HCT116 (cell line): ENCODE measurements around the gene RERG. TPM values are rescaled to one million over a fixed set of nuclear protein-coding genes. Genes with fewer than 3 reads are reported as not detected.

Source experiments
- ATAC-seq: fragments of 200-7000 bp; cut with Tn5 transposase; 2 replicates; pipeline ENCODE4 v1.9.1; 2020; ENCODE audit warnings: mild to moderate bottlenecking, moderate library complexity
- BruUV-seq: library from RNA; stranded (reverse); fragments of 400-500 nt; replicated peaks from 2 replicates; lab custom pipeline; 2021; lab: Mats Ljungman, UMichigan
- CTCF ChIA-PET: fragments of 300-600 bp; sonication (Branson Sonifier 250); formaldehyde crosslinking; loops from one replicate; lab custom pipeline; 2021; ENCODE audit warnings: antibody characterized with exemption; lab: Charles Lee
- POLR2A ChIA-PET: fragments of 300-600, 350-600 bp; sonication (Branson Sonifier 250); formaldehyde crosslinking; loops from one replicate; lab custom pipeline; 2021; ENCODE audit warnings: antibody characterized with exemption; lab: Charles Lee
- RAD21 ChIA-PET, 2 experiments: fragments of 300-600 bp; sonication (Branson Sonifier 250); formaldehyde crosslinking; loops; one replicate each; lab custom pipeline; 2023; ENCODE audit warnings: low total read pairs in 2 of 2; ENCODE audit not compliant: uncharacterized antibody in 2 of 2, unreplicated experiment in 2 of 2, low non-redundant PET in 1 of 2; lab: Charles Lee
- DNase-seq: peaks from one replicate; pipeline ENCODE4 v3.0.0-alpha.2; 2010; ENCODE audit warnings: low read depth, low spot score
- H2AFZ ChIP-seq: fragments of 200-600 bp; shearing (Covaris generic), sonication (generic); 2 replicates; pipeline ENCODE4 v1.6.1; 2017; ENCODE audit warnings: low read depth, mixed run types, mixed read lengths, antibody characterized with exemption, low read length; ENCODE audit not compliant: poor library complexity, severe bottlenecking
- H3K27ac ChIP-seq: 2 replicates; pipeline ENCODE4 v1.5.1; 2012; ENCODE audit warnings: low read depth, low read length
- H3K27me3 ChIP-seq: fragments of 200-600 bp; sonication (generic); 2 replicates; pipeline ENCODE4 v1.6.1; 2016; ENCODE audit warnings: mixed run types, low read length, mixed read lengths; ENCODE audit not compliant: insufficient read depth
- H3K36me3 ChIP-seq, 2 experiments: fragments of 200-500 bp in 1 of 2; fragments of 200-600 bp in 1 of 2; sonication (Bioruptor generic) in 1 of 2; sonication (generic) in 1 of 2; 2 replicates each; pipeline versions ENCODE4 v1.5.1 to v1.6.1; 2014 to 2016; ENCODE audit warnings: low read length in 2 of 2, inconsistent platforms in 1 of 2, mixed read lengths in 1 of 2, mixed run types in 1 of 2; ENCODE audit not compliant: insufficient read depth in 2 of 2, control insufficient read depth in 1 of 2
- H3K4me1 ChIP-seq, 2 experiments: fragments of 200-600 bp in 1 of 2; sonication (generic) in 1 of 2; 2 replicates each; pipeline versions ENCODE4 v1.5.1 to v1.6.1; 2012 to 2017; ENCODE audit warnings: low read length in 2 of 2, inconsistent platforms in 1 of 2, mild to moderate bottlenecking in 1 of 2, mixed read lengths in 1 of 2, mixed run types in 1 of 2, moderate library complexity in 1 of 2; ENCODE audit not compliant: insufficient read depth in 2 of 2, control insufficient read depth in 1 of 2
- H3K4me2 ChIP-seq: fragments of 200-600 bp; sonication (generic); 2 replicates; pipeline ENCODE4 v1.6.1; 2017; ENCODE audit warnings: mixed run types, low read length, mixed read lengths
- H3K4me3 ChIP-seq, 2 experiments: fragments of 200-600 bp in 1 of 2; sonication (generic) in 1 of 2; replicated peaks in 1 of 2; 2 replicates each; pipeline ENCODE4 v1.5.1; 2011 to 2016; ENCODE audit warnings: low read length in 2 of 2, control low read depth in 1 of 2, low read depth in 1 of 2, mild to moderate bottlenecking in 1 of 2, mixed read lengths in 1 of 2, mixed run types in 1 of 2
- H3K79me2 ChIP-seq: fragments of 200-600 bp; sonication (generic); 2 replicates; pipeline ENCODE4 v1.6.1; 2017; ENCODE audit warnings: mild to moderate bottlenecking, mixed run types, low read length, moderate library complexity, mixed read lengths; ENCODE audit not compliant: insufficient read depth
- H3K9ac ChIP-seq: fragments of 200-600 bp; sonication (generic); 2 replicates; pipeline ENCODE4 v1.6.1; 2016; ENCODE audit warnings: low read length, mixed read lengths
- H3K9me2 ChIP-seq: fragments of 200-600 bp; sonication (generic), shearing (Covaris generic); 2 replicates; pipeline ENCODE4 v1.6.1; 2017; ENCODE audit warnings: mixed run types, mild to moderate bottlenecking, moderate library complexity; ENCODE audit not compliant: insufficient read depth
- H3K9me3 ChIP-seq, 2 experiments: fragments of 200-500 bp in 1 of 2; fragments of 200-600 bp in 1 of 2; sonication (Bioruptor generic) in 1 of 2; sonication (generic) in 1 of 2; 2 replicates each; pipeline ENCODE4 v1.6.1; 2014 to 2017; ENCODE audit warnings: low read length in 2 of 2, mixed read lengths in 2 of 2, inconsistent platforms in 1 of 2, low read depth in 1 of 2, mild to moderate bottlenecking in 1 of 2, mixed run types in 1 of 2, moderate library complexity in 1 of 2; ENCODE audit not compliant: control insufficient read depth in 1 of 2, insufficient read depth in 1 of 2
- H4K20me1 ChIP-seq: fragments of 200-600 bp; sonication (generic), shearing (Covaris generic); 2 replicates; pipeline ENCODE4 v1.6.1; 2017; ENCODE audit warnings: mixed run types, mild to moderate bottlenecking, moderate library complexity; ENCODE audit not compliant: insufficient read depth
- ATF3 ChIP-seq: IDR thresholded peaks from 2 replicates; pipeline ENCODE4 v1.6.1; 2012
- CEBPB ChIP-seq: IDR thresholded peaks from 2 replicates; pipeline ENCODE4 v1.6.1; 2012; ENCODE audit warnings: low read depth
- EGR1 ChIP-seq: IDR thresholded peaks from 2 replicates; pipeline ENCODE4 v1.6.1; 2012; ENCODE audit warnings: low read depth
- MAX ChIP-seq: IDR thresholded peaks from 2 replicates; pipeline ENCODE4 v1.6.1; 2012
- POLR2AphosphoS5 ChIP-seq: IDR thresholded peaks from 2 replicates; pipeline ENCODE4 v1.6.1; 2011; ENCODE audit warnings: mild to moderate bottlenecking, low read depth, low read length, moderate library complexity
- SP1 ChIP-seq: IDR thresholded peaks from 2 replicates; pipeline ENCODE4 v1.6.1; 2012; ENCODE audit warnings: low read depth
- SRF ChIP-seq: IDR thresholded peaks from 2 replicates; pipeline ENCODE4 v1.6.1; 2012; ENCODE audit warnings: low read depth
- YY1 ChIP-seq: IDR thresholded peaks from 2 replicates; pipeline ENCODE4 v1.6.1; 2011; ENCODE audit warnings: low read length, low read depth, moderate library complexity, mild to moderate bottlenecking; ENCODE audit not compliant: insufficient replicate concordance; ENCODE audit errors: extremely low read depth
- ZNF274 ChIP-seq: fragments of 200-500 bp; sonication (Bioruptor generic); IDR thresholded peaks from 2 replicates; pipeline ENCODE4 v1.6.1; 2014; ENCODE audit warnings: mild to moderate bottlenecking, low read depth, low read length, inconsistent platforms
- intact Hi-C: fragments of 100-400 bp; cut with micrococcal nuclease; formaldehyde crosslinking; loops from 2 replicates; pipeline ENCODE4 v1.10.0; 2022
- total RNA-seq: library from RNA; stranded (reverse); gene quantifications from one replicate; pipeline ENCODE4 v1.2.1, GENCODE V29; 2021; ENCODE audit not compliant: unreplicated experiment
- TF ChIP-seq, protein P1 (sequence below), 3 experiments: fragments of 200-600 bp in 1 of 3; sonication (generic) in 1 of 3; IDR thresholded peaks in 2 of 3; conservative IDR thresholded peaks in 1 of 3; 2 replicates each; pipeline ENCODE4 v1.5.1; 2012 to 2017; ENCODE audit warnings: low read depth in 2 of 3, low read length in 2 of 3, antibody characterized with exemption in 1 of 3, borderline replicate concordance in 1 of 3, control low read depth in 1 of 3, mild to moderate bottlenecking in 1 of 3, mixed read lengths in 1 of 3, mixed run types in 1 of 3, moderate library complexity in 1 of 3; ENCODE audit not compliant: insufficient read depth in 1 of 3
- TF ChIP-seq, protein P2 (sequence below): IDR thresholded peaks from 2 replicates; pipeline ENCODE4 v1.6.1; 2012; ENCODE audit warnings: low read depth

RERG gene
- total RNA-seq, 1 experiment from 2014 or later, result not detected

- ATAC-seq, result no peak
- H3K27ac ChIP-seq, result no peak overlapping the region
- no peak for DNase-seq
- no peak overlapping the region for H3K9ac ChIP-seq
- ChIA-PET CTCF (no interaction called here), POLR2A (no interaction called here)
- H3K4me3 ChIP-seq, result no peak overlapping the region
- no peaks in the 10 kb centered on the region for H3K9me2 ChIP-seq
- H3K9me3 ChIP-seq, result no peaks in the 10 kb centered on the region
- H3K79me2 ChIP-seq, result no peaks in the 10 kb centered on the region
- no peak for TF ChIP-seq ATF3
- TF ChIP-seq, all 23 proteins: peak for 0
- Histone ChIP-seq H4K20me1 (no peaks in the 10 kb centered on the region), H3K4me2 (no peak overlapping the region), H2AFZ (no peak overlapping the region), H3K36me3 (no peaks in the 10 kb centered on the region), H3K4me1 (no peaks in the 10 kb centered on the region), H3K27me3 (peaks cover 34% of the 10 kb centered on the region)
- intact Hi-C loops, result no loop called here
- RAD21 ChIA-PET, result no interaction called here
- no TSS peak for BruUV-seq
These were observed 90.7 kb downstream of the RERG start for GRCh38 chr12:15130541-15130940.

GRCh38 chr12:15123401-15123800 lies 97.8 kb downstream of the RERG start:
- RAD21 ChIA-PET, result no interaction called here
- Histone ChIP-seq H3K9ac (no peak overlapping the region), H3K4me3 (no peak overlapping the region), H3K27ac (no peak overlapping the region), H3K36me3 (no peaks in the 10 kb centered on the region), H3K27me3 (peaks cover 21% of the 10 kb centered on the region), H3K9me2 (no peaks in the 10 kb centered on the region), H2AFZ (no peak overlapping the region), H3K4me2 (no peak overlapping the region), H3K4me1 (no peaks in the 10 kb centered on the region), H4K20me1 (no peaks in the 10 kb centered on the region), H3K9me3 (no peaks in the 10 kb centered on the region), H3K79me2 (no peaks in the 10 kb centered on the region)
- BruUV-seq, result no TSS peak
- TF ChIP-seq POLR2AphosphoS5 (no peak), SRF (no peak), SP1 (no peak), CEBPB (no peak), ZNF274 (no peak), EGR1 (no peak), MAX (no peak), YY1 (no peak)
- TF ChIP-seq, protein P1, sequence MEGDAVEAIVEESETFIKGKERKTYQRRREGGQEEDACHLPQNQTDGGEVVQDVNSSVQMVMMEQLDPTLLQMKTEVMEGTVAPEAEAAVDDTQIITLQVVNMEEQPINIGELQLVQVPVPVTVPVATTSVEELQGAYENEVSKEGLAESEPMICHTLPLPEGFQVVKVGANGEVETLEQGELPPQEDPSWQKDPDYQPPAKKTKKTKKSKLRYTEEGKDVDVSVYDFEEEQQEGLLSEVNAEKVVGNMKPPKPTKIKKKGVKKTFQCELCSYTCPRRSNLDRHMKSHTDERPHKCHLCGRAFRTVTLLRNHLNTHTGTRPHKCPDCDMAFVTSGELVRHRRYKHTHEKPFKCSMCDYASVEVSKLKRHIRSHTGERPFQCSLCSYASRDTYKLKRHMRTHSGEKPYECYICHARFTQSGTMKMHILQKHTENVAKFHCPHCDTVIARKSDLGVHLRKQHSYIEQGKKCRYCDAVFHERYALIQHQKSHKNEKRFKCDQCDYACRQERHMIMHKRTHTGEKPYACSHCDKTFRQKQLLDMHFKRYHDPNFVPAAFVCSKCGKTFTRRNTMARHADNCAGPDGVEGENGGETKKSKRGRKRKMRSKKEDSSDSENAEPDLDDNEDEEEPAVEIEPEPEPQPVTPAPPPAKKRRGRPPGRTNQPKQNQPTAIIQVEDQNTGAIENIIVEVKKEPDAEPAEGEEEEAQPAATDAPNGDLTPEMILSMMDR (IDR thresholded peaks at IDR 0.05 in 2 of 3, conservative IDR thresholded peaks at IDR 0.05 in 1 of 3; ENCODE audit: borderline replicate concordance in 1 of 3, insufficient read depth in 1 of 3, low read depth in 2 of 3, low read length in 2 of 3), result no peak
- TF ChIP-seq, protein P2, sequence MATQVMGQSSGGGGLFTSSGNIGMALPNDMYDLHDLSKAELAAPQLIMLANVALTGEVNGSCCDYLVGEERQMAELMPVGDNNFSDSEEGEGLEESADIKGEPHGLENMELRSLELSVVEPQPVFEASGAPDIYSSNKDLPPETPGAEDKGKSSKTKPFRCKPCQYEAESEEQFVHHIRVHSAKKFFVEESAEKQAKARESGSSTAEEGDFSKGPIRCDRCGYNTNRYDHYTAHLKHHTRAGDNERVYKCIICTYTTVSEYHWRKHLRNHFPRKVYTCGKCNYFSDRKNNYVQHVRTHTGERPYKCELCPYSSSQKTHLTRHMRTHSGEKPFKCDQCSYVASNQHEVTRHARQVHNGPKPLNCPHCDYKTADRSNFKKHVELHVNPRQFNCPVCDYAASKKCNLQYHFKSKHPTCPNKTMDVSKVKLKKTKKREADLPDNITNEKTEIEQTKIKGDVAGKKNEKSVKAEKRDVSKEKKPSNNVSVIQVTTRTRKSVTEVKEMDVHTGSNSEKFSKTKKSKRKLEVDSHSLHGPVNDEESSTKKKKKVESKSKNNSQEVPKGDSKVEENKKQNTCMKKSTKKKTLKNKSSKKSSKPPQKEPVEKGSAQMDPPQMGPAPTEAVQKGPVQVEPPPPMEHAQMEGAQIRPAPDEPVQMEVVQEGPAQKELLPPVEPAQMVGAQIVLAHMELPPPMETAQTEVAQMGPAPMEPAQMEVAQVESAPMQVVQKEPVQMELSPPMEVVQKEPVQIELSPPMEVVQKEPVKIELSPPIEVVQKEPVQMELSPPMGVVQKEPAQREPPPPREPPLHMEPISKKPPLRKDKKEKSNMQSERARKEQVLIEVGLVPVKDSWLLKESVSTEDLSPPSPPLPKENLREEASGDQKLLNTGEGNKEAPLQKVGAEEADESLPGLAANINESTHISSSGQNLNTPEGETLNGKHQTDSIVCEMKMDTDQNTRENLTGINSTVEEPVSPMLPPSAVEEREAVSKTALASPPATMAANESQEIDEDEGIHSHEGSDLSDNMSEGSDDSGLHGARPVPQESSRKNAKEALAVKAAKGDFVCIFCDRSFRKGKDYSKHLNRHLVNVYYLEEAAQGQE, result no peak
- no peak for ATAC-seq
- intact Hi-C loops, result no loop called here
- no peak for DNase-seq
- CTCF ChIA-PET, result no interaction called here
- POLR2A ChIA-PET, result no interaction called here
